GM12892 (cell line): Measurements from ENCODE around the gene RTP2.

Experiments used
- POLR2A ChIP-seq: IDR thresholded peaks from 2 replicates; pipeline ENCODE4 v1.6.1; 2011; ENCODE audit warnings: low read depth, low read length, control low read depth
- POLR2AphosphoS5 ChIP-seq: IDR thresholded peaks from 2 replicates; pipeline ENCODE4 v1.6.1; 2011; ENCODE audit warnings: low read depth, low read length, control low read depth
- TAF1 ChIP-seq: IDR thresholded peaks from 2 replicates; pipeline ENCODE4 v1.6.1; 2011; ENCODE audit warnings: low read depth, mild to moderate bottlenecking, control low read depth, low read length, borderline replicate concordance

- no peak for TF ChIP-seq POLR2A
- no peak for TF ChIP-seq POLR2AphosphoS5
- no peak for TF ChIP-seq TAF1
Measured at GRCh38 chr3:187695449-187695848, 6.9 kb downstream of the RTP2 start.
